ENCODE data around the gene SART3. TPM values are rescaled to one million over a fixed set of nuclear protein-coding genes. Genes with fewer than 3 reads are reported as not detected.

SART3 gene
- total and polyA plus RNA-seq, 2 of the 13 experiments (the other 11 are each of a cell fraction or from before 2014, with no cell fraction given): 16.1 to 69.9 TPM

GRCh38 chr12:108514973-108515814, 45.8 kb downstream of the SART3 start, which contains the start of gene FICD (continued):
- TF ChIP-seq ATF2 (CRISPR knock-in tag; IDR thresholded peaks at IDR 0.05) (no peak), ZMYM4 (CRISPR knock-in tag; IDR thresholded peaks at IDR 0.05) (peak; percentile 86), ZNF3 (CRISPR knock-in tag; IDR thresholded peaks at IDR 0.05) (no peak), ARHGAP35 (CRISPR knock-in tag; IDR thresholded peaks at IDR 0.05; ENCODE audit: borderline replicate concordance) (no peak; the same call in 1 of the 2 replicates), FOXC1 (CRISPR knock-in tag; IDR thresholded peaks at IDR 0.05; ENCODE audit: borderline replicate concordance) (no peak), ZFP82 (CRISPR knock-in tag; IDR thresholded peaks at IDR 0.05; ENCODE audit: borderline replicate concordance) (no peak), SYNCRIP (IDR thresholded peaks at IDR 0.05; ENCODE audit: insufficient read depth, low read depth, low read length) (no peak), CENPT (CRISPR knock-in tag; IDR thresholded peaks at IDR 0.05; ENCODE audit: low read depth) (no peak), BRD4 (CRISPR knock-in tag; IDR thresholded peaks at IDR 0.05) (no peak), CCAR2 (optimal IDR thresholded peaks at IDR 0.05; ENCODE audit: low read depth, low read length) (no peak), ZBTB34 (CRISPR knock-in tag; IDR thresholded peaks at IDR 0.05) (no peak), ZNF441 (CRISPR knock-in tag; IDR thresholded peaks at IDR 0.05; ENCODE audit: borderline replicate concordance) (no peak), PREB (CRISPR knock-in tag; IDR thresholded peaks at IDR 0.05) (no peak), TBL1XR1 (IDR thresholded peaks at IDR 0.05; ENCODE audit: borderline replicate concordance, low read length, partially characterized antibody) (no peak), PRDM15 (CRISPR knock-in tag; IDR thresholded peaks at IDR 0.05) (no peak), ZSCAN22 (CRISPR knock-in tag; IDR thresholded peaks at IDR 0.05) (no peak), ZBTB26 (CRISPR knock-in tag; IDR thresholded peaks at IDR 0.05; ENCODE audit: borderline replicate concordance) (no peak), TFDP2 (CRISPR knock-in tag; IDR thresholded peaks at IDR 0.05) (peak; percentile 85)

Measured in HepG2 (cell line).